NT2/D1 (cell line): Measurements from ENCODE around the gene GPR108.

Source experiments
- YY1 ChIP-seq: IDR thresholded peaks from 2 replicates; pipeline ENCODE4 v1.6.1; 2011; ENCODE audit not compliant: insufficient read length, insufficient read depth
- ZNF274 ChIP-seq: IDR thresholded peaks from 2 replicates; pipeline ENCODE4 v1.6.1; 2011; ENCODE audit warnings: mild to moderate bottlenecking, low read depth, low read length

GRCh38 chr19:6765738-6766356 lies 28.5 kb upstream of the GPR108 start:
- no peak for TF ChIP-seq ZNF274
- TF ChIP-seq YY1 = no peak
